GM12891 (cell line): ENCODE results near the gene ZNF865.

Experiments used
- POLR2A ChIP-seq: IDR thresholded peaks from 2 replicates; pipeline ENCODE4 v1.6.1; 2011; ENCODE audit warnings: low read depth, low read length, control low read depth
- POLR2AphosphoS5 ChIP-seq: IDR thresholded peaks from 2 replicates; pipeline ENCODE4 v1.6.1; 2011; ENCODE audit warnings: low read depth, low read length, control low read depth
- POU2F2 ChIP-seq: IDR thresholded peaks from 2 replicates; pipeline ENCODE4 v1.6.1; 2011; ENCODE audit warnings: low read depth, mild to moderate bottlenecking, control low read depth, low read length, moderate library complexity
- SPI1 ChIP-seq: IDR thresholded peaks from 2 replicates; pipeline ENCODE4 v1.6.1; 2011; ENCODE audit warnings: low read depth, low read length, control low read depth
- TAF1 ChIP-seq: IDR thresholded peaks from 2 replicates; pipeline ENCODE4 v1.6.1; 2011; ENCODE audit warnings: low read depth, low read length, control low read depth

GRCh38 chr19:55566823-55567222 lies 38.6 kb upstream of the ZNF865 start:
- TF ChIP-seq POU2F2 (no peak), POLR2A (no peak), SPI1 (no peak), POLR2AphosphoS5 (no peak), TAF1 (no peak)
